ENCODE data around the gene CLTCL1.

CLTCL1 gene

DNA sequence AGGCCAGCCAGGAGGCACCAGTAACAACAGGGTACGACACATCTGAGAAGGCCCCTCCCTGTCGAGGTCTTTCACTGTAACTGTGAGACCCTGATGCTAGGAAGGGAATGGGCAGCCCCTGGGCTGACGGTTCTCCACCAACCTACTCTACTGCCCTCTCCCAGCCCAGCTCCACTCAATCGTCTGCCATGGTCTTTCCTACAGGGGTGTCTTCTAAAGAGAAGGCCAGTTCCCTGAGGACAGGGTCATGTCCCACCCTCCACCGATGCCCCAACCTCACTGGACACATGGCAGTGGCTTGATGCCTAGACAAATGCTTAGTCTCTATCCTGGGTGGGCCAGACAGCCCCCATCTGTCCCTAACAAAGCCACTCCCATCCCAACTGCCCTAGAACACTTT, 67.0 kb downstream of the CLTCL1 start:
- no peak for TF ChIP-seq CTCF (IDR thresholded peaks at IDR 0.05)

- no peak for TF ChIP-seq CTCF (IDR thresholded peaks at IDR 0.05)
Observed at GRCh38 chr22:19223617-19224016, 67.9 kb downstream of the CLTCL1 start.

DNA sequence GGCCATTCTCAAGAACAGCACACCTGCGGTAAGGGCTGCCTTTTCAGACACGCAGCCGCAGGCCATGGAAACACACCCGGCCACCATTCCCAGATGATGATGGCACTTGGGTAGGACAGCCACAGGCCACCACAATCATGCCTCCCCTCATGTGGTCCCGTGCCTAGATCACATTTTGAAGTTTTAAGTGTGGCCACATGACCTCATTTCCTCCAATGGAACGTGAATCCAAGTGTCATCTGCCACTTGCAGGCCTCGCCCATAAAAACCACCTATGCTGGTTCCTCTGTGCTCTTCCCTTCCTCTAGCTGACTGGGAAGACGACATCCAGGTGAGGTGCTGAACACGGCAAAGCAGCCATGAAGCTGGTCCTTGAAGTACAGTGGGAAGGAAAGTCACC, 68.4 kb downstream of the CLTCL1 start:
- TF ChIP-seq CTCF (IDR thresholded peaks at IDR 0.05), result no peak

DNA sequence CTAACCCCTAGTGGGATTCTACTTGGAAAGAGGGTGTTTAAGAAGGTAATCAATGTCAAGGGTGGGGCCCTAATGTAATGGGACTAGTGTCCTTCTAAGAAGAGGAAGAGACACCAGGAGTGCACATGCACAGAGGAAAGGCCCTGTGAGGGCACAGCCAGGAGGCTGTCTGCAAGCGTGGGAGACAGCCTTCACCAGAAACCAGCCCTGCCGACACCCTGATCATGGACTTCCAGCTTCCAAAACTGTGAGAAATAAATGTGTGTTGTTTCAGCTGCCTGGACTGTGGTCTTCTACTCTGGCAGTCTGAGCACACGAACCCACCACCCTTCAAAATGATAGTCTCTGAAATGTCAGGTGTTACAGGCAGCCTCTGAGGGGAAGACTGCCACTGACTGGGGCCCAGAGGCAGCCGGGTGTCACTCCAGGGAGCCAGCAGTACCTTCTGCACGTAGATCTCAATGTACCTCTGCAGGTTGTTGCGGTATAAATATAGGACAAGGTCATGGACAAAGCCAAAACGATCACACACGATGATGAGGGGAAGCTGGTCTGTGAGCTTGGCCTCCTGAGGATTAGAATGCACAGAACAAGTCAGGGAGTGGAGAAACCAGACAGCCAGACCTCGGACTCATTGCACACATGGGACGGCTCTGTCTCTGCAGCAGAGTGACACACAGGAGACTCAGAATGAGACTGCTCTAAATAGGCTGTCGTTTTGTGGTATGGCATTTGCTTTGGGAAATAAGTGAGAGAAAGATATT, 69.1 kb downstream of the CLTCL1 start:
- TF ChIP-seq CTCF (IDR thresholded peaks at IDR 0.05), result no peak

- no peak for TF ChIP-seq CTCF (IDR thresholded peaks at IDR 0.05)
Observed at GRCh38 chr22:19220867-19221266, 70.7 kb downstream of the CLTCL1 start.

DNA sequence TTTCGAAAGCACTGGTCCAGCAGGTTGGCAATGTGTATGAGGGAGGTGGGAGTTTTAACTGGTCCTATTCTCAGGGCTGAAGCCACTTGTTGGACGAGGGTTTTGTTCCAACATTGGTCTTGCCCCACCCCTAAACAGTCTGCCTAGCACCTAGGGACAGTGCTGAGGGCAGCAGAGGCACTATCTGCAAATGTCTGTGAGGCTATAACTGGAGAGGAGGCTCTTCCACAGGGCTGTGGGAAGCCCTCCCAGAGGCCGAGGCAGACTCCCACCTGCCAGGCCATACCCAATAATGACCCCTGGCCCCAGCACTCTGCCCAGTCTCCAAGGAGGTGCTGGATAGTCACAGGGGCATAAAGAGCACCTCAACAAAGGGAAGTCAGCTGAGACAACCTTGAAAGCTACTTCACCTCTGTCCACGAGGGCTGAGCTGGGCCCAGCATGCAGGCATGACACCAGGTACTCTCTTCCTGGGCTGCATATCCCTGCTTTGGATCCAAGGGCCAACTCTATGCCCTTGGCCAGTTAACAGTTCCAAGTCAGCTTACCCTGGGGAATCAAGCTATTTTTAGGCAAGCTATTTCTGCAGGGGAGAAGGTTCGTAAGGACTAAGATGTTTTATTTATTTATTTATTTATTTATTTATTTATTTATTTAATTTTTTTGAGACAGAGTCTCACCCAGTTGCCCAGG, 72.8 kb downstream of the CLTCL1 start:
- TF ChIP-seq CTCF (IDR thresholded peaks at IDR 0.05), result no peak

DNA sequence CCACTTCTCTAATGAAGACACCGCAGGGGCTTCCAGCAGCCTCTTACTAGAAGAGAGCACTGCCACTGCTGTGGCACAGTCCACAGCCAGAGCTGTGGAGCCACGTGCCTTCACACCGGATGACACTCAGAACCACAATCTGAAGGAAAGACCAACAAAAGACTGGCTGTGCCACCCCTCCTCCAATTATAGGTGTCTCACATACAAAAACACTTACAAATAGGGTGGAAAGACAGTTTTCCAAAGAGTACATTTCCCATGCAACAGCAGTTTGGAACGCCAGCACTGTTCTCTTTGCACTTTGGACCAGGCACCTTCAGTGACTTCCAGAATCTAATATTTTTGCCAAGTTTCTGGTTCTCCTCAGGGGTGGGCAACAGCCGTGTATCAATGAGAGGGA, 74.9 kb downstream of the CLTCL1 start:
- no peak for TF ChIP-seq CTCF (IDR thresholded peaks at IDR 0.05)

All from LNCAP (cell line).